HCT116 (cell line): Measurements from ENCODE around the gene KSR2. TPM values are rescaled to one million over a fixed set of nuclear protein-coding genes. Genes with fewer than 3 reads are reported as not detected.

Source experiments
- ATAC-seq: fragments of 200-7000 bp; cut with Tn5 transposase; 2 replicates; pipeline ENCODE4 v1.9.1; 2020; ENCODE audit warnings: mild to moderate bottlenecking, moderate library complexity
- BruUV-seq: library from RNA; stranded (reverse); fragments of 400-500 nt; replicated peaks from 2 replicates; lab custom pipeline; 2021; lab: Mats Ljungman, UMichigan
- CTCF ChIA-PET: fragments of 300-600 bp; sonication (Branson Sonifier 250); formaldehyde crosslinking; loops from one replicate; lab custom pipeline; 2021; ENCODE audit warnings: antibody characterized with exemption; lab: Charles Lee
- POLR2A ChIA-PET: fragments of 300-600, 350-600 bp; sonication (Branson Sonifier 250); formaldehyde crosslinking; loops from one replicate; lab custom pipeline; 2021; ENCODE audit warnings: antibody characterized with exemption; lab: Charles Lee
- RAD21 ChIA-PET, 2 experiments: fragments of 300-600 bp; sonication (Branson Sonifier 250); formaldehyde crosslinking; loops; one replicate each; lab custom pipeline; 2023; ENCODE audit warnings: low total read pairs in 2 of 2; ENCODE audit not compliant: uncharacterized antibody in 2 of 2, unreplicated experiment in 2 of 2, low non-redundant PET in 1 of 2; lab: Charles Lee
- DNase-seq: peaks from one replicate; pipeline ENCODE4 v3.0.0-alpha.2; 2010; ENCODE audit warnings: low read depth, low spot score
- H2AFZ ChIP-seq: fragments of 200-600 bp; shearing (Covaris generic), sonication (generic); 2 replicates; pipeline ENCODE4 v1.6.1; 2017; ENCODE audit warnings: low read depth, mixed run types, mixed read lengths, antibody characterized with exemption, low read length; ENCODE audit not compliant: poor library complexity, severe bottlenecking
- H3K27ac ChIP-seq: 2 replicates; pipeline ENCODE4 v1.5.1; 2012; ENCODE audit warnings: low read depth, low read length
- H3K27me3 ChIP-seq: fragments of 200-600 bp; sonication (generic); 2 replicates; pipeline ENCODE4 v1.6.1; 2016; ENCODE audit warnings: mixed run types, low read length, mixed read lengths; ENCODE audit not compliant: insufficient read depth
- H3K36me3 ChIP-seq, 2 experiments: fragments of 200-500 bp in 1 of 2; fragments of 200-600 bp in 1 of 2; sonication (Bioruptor generic) in 1 of 2; sonication (generic) in 1 of 2; 2 replicates each; pipeline versions ENCODE4 v1.5.1 to v1.6.1; 2014 to 2016; ENCODE audit warnings: low read length in 2 of 2, inconsistent platforms in 1 of 2, mixed read lengths in 1 of 2, mixed run types in 1 of 2; ENCODE audit not compliant: insufficient read depth in 2 of 2, control insufficient read depth in 1 of 2
- H3K4me1 ChIP-seq, 2 experiments: fragments of 200-600 bp in 1 of 2; sonication (generic) in 1 of 2; 2 replicates each; pipeline versions ENCODE4 v1.5.1 to v1.6.1; 2012 to 2017; ENCODE audit warnings: low read length in 2 of 2, inconsistent platforms in 1 of 2, mild to moderate bottlenecking in 1 of 2, mixed read lengths in 1 of 2, mixed run types in 1 of 2, moderate library complexity in 1 of 2; ENCODE audit not compliant: insufficient read depth in 2 of 2, control insufficient read depth in 1 of 2
- H3K4me2 ChIP-seq: fragments of 200-600 bp; sonication (generic); 2 replicates; pipeline ENCODE4 v1.6.1; 2017; ENCODE audit warnings: mixed run types, low read length, mixed read lengths
- H3K4me3 ChIP-seq, 2 experiments: fragments of 200-600 bp in 1 of 2; sonication (generic) in 1 of 2; replicated peaks in 1 of 2; 2 replicates each; pipeline ENCODE4 v1.5.1; 2011 to 2016; ENCODE audit warnings: low read length in 2 of 2, control low read depth in 1 of 2, low read depth in 1 of 2, mild to moderate bottlenecking in 1 of 2, mixed read lengths in 1 of 2, mixed run types in 1 of 2
- H3K79me2 ChIP-seq: fragments of 200-600 bp; sonication (generic); 2 replicates; pipeline ENCODE4 v1.6.1; 2017; ENCODE audit warnings: mild to moderate bottlenecking, mixed run types, low read length, moderate library complexity, mixed read lengths; ENCODE audit not compliant: insufficient read depth
- H3K9ac ChIP-seq: fragments of 200-600 bp; sonication (generic); 2 replicates; pipeline ENCODE4 v1.6.1; 2016; ENCODE audit warnings: low read length, mixed read lengths
- H3K9me2 ChIP-seq: fragments of 200-600 bp; sonication (generic), shearing (Covaris generic); 2 replicates; pipeline ENCODE4 v1.6.1; 2017; ENCODE audit warnings: mixed run types, mild to moderate bottlenecking, moderate library complexity; ENCODE audit not compliant: insufficient read depth
- H3K9me3 ChIP-seq, 2 experiments: fragments of 200-500 bp in 1 of 2; fragments of 200-600 bp in 1 of 2; sonication (Bioruptor generic) in 1 of 2; sonication (generic) in 1 of 2; 2 replicates each; pipeline ENCODE4 v1.6.1; 2014 to 2017; ENCODE audit warnings: low read length in 2 of 2, mixed read lengths in 2 of 2, inconsistent platforms in 1 of 2, low read depth in 1 of 2, mild to moderate bottlenecking in 1 of 2, mixed run types in 1 of 2, moderate library complexity in 1 of 2; ENCODE audit not compliant: control insufficient read depth in 1 of 2, insufficient read depth in 1 of 2
- H4K20me1 ChIP-seq: fragments of 200-600 bp; sonication (generic), shearing (Covaris generic); 2 replicates; pipeline ENCODE4 v1.6.1; 2017; ENCODE audit warnings: mixed run types, mild to moderate bottlenecking, moderate library complexity; ENCODE audit not compliant: insufficient read depth
- EGR1 ChIP-seq: IDR thresholded peaks from 2 replicates; pipeline ENCODE4 v1.6.1; 2012; ENCODE audit warnings: low read depth
- ELF1 ChIP-seq: IDR thresholded peaks from 2 replicates; pipeline ENCODE4 v1.6.1; 2012; ENCODE audit warnings: low read depth, borderline replicate concordance
- EZH2 ChIP-seq: fragments of 200-600 bp; sonication (generic); IDR thresholded peaks from 2 replicates; pipeline ENCODE4 v1.6.1; 2017; ENCODE audit warnings: antibody characterized with exemption, mixed run types
- FOSL1 ChIP-seq: IDR thresholded peaks from 2 replicates; pipeline ENCODE4 v1.6.1; 2012; ENCODE audit warnings: low read depth
- POLR2A ChIP-seq: IDR thresholded peaks from 2 replicates; pipeline ENCODE4 v1.7.0; 2011; ENCODE audit warnings: borderline replicate concordance; ENCODE audit not compliant: insufficient read depth, insufficient read length; ENCODE audit errors: extremely low read depth
- POLR2AphosphoS5 ChIP-seq: IDR thresholded peaks from 2 replicates; pipeline ENCODE4 v1.6.1; 2011; ENCODE audit warnings: mild to moderate bottlenecking, low read depth, low read length, moderate library complexity
- RAD21 ChIP-seq: IDR thresholded peaks from 2 replicates; pipeline ENCODE4 v1.6.1; 2012; ENCODE audit warnings: low read depth, mild to moderate bottlenecking
- SIN3A ChIP-seq: IDR thresholded peaks from 2 replicates; pipeline ENCODE4 v1.6.1; 2012; ENCODE audit warnings: low read depth
- SRF ChIP-seq: IDR thresholded peaks from 2 replicates; pipeline ENCODE4 v1.6.1; 2012; ENCODE audit warnings: low read depth
- ZNF274 ChIP-seq: fragments of 200-500 bp; sonication (Bioruptor generic); IDR thresholded peaks from 2 replicates; pipeline ENCODE4 v1.6.1; 2014; ENCODE audit warnings: mild to moderate bottlenecking, low read depth, low read length, inconsistent platforms
- intact Hi-C: fragments of 100-400 bp; cut with micrococcal nuclease; formaldehyde crosslinking; loops from 2 replicates; pipeline ENCODE4 v1.10.0; 2022
- total RNA-seq: library from RNA; stranded (reverse); gene quantifications from one replicate; pipeline ENCODE4 v1.2.1, GENCODE V29; 2021; ENCODE audit not compliant: unreplicated experiment
- TF ChIP-seq, protein P1 (sequence below): IDR thresholded peaks from 2 replicates; pipeline ENCODE4 v1.6.1; 2012
- TF ChIP-seq, protein P2 (sequence below): IDR thresholded peaks from 2 replicates; pipeline ENCODE4 v1.6.1; 2011; ENCODE audit warnings: mild to moderate bottlenecking, low read length, moderate library complexity; ENCODE audit not compliant: insufficient replicate concordance; ENCODE audit errors: extremely low read depth
- TF ChIP-seq, protein P3 (sequence below), 3 experiments: fragments of 200-600 bp in 1 of 3; sonication (generic) in 1 of 3; IDR thresholded peaks in 2 of 3; conservative IDR thresholded peaks in 1 of 3; 2 replicates each; pipeline ENCODE4 v1.5.1; 2012 to 2017; ENCODE audit warnings: low read depth in 2 of 3, low read length in 2 of 3, antibody characterized with exemption in 1 of 3, borderline replicate concordance in 1 of 3, control low read depth in 1 of 3, mild to moderate bottlenecking in 1 of 3, mixed read lengths in 1 of 3, mixed run types in 1 of 3, moderate library complexity in 1 of 3; ENCODE audit not compliant: insufficient read depth in 1 of 3

KSR2 gene
- total RNA-seq, 1 experiment from 2014 or later = 10.1 TPM

DNA sequence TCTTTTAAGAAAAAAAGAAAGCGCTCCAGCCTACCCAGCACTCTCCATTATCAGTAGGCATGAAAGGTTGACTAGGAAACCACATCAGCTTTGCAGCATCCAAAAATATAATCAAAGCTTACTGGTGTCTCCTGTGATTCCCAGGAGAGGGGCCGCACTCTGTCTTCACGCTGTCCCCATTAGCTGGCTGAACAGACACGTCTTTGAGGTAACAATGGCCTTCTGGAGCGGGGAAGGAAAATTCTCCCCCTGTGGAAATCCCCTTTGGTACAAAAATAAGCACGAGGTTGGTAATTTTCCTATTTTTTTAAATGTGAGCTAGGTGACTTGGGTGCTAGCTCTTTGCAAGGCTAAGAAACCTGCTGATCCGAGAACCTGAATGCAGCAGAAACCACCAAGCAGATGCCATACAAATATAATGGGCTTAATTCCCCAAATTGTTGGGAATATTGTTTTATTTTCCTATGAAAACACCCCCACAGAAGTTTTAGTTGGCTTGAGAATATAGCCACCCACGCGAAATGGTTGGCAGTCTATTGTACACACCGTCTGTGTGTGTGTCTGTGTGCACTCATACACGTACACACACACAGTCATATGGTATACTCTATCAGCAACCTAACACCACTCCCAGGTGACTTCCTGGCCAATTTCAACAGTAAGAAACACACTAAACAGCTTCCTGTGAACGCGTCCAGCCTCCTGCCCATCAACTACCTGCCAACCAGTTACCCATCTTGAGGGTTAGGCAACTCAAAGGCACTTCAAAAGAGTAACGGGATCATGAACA lies 71.2 kb downstream of the KSR2 start:
- no peaks in the 10 kb centered on the region; a peak in 1 of 4 replicates for H3K36me3 ChIP-seq
- no peak overlapping the region for H3K27ac ChIP-seq
- RAD21 ChIA-PET = no interaction called here
- no peak overlapping the region for H3K4me3 ChIP-seq
- BruUV-seq = no TSS peak
- peaks cover 0 to 10% of the 10 kb centered on the region in 2 experiments; a peak in 2 of 4 replicates for H3K4me1 ChIP-seq
- no peak for DNase-seq
- no peaks in the 10 kb centered on the region for H4K20me1 ChIP-seq
- H3K4me2 ChIP-seq = no peak overlapping the region
- no peak for TF ChIP-seq POLR2AphosphoS5
- no peak for TF ChIP-seq ZNF274
- TF ChIP-seq, protein P1, sequence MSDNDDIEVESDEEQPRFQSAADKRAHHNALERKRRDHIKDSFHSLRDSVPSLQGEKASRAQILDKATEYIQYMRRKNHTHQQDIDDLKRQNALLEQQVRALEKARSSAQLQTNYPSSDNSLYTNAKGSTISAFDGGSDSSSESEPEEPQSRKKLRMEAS = no peak
- no peak for TF ChIP-seq RAD21
- TF ChIP-seq, protein P2, sequence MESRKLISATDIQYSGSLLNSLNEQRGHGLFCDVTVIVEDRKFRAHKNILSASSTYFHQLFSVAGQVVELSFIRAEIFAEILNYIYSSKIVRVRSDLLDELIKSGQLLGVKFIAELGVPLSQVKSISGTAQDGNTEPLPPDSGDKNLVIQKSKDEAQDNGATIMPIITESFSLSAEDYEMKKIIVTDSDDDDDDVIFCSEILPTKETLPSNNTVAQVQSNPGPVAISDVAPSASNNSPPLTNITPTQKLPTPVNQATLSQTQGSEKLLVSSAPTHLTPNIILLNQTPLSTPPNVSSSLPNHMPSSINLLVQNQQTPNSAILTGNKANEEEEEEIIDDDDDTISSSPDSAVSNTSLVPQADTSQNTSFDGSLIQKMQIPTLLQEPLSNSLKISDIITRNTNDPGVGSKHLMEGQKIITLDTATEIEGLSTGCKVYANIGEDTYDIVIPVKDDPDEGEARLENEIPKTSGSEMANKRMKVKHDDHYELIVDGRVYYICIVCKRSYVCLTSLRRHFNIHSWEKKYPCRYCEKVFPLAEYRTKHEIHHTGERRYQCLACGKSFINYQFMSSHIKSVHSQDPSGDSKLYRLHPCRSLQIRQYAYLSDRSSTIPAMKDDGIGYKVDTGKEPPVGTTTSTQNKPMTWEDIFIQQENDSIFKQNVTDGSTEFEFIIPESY = no peak
- TF ChIP-seq EGR1 = no peak
- TF ChIP-seq EZH2 = no peak
- TF ChIP-seq POLR2A = no peak
- no peak for TF ChIP-seq FOSL1
- no peak for TF ChIP-seq SIN3A
- TF ChIP-seq ELF1 = no peak
- TF ChIP-seq SRF = no peak
- TF ChIP-seq, protein P3, sequence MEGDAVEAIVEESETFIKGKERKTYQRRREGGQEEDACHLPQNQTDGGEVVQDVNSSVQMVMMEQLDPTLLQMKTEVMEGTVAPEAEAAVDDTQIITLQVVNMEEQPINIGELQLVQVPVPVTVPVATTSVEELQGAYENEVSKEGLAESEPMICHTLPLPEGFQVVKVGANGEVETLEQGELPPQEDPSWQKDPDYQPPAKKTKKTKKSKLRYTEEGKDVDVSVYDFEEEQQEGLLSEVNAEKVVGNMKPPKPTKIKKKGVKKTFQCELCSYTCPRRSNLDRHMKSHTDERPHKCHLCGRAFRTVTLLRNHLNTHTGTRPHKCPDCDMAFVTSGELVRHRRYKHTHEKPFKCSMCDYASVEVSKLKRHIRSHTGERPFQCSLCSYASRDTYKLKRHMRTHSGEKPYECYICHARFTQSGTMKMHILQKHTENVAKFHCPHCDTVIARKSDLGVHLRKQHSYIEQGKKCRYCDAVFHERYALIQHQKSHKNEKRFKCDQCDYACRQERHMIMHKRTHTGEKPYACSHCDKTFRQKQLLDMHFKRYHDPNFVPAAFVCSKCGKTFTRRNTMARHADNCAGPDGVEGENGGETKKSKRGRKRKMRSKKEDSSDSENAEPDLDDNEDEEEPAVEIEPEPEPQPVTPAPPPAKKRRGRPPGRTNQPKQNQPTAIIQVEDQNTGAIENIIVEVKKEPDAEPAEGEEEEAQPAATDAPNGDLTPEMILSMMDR (IDR thresholded peaks at IDR 0.05 in 2 of 3, conservative IDR thresholded peaks at IDR 0.05 in 1 of 3; ENCODE audit: borderline replicate concordance in 1 of 3, insufficient read depth in 1 of 3, low read depth in 2 of 3, low read length in 2 of 3) = no peak
- intact Hi-C loops = no loop called here
- no peak for ATAC-seq
- no peak overlapping the region for H2AFZ ChIP-seq
- no peaks in the 10 kb centered on the region for H3K27me3 ChIP-seq
- H3K79me2 ChIP-seq = no peaks in the 10 kb centered on the region
- H3K9me3 ChIP-seq = peaks cover 0 to 6% of the 10 kb centered on the region in 2 experiments; a peak in 1 of 4 replicates
- POLR2A ChIA-PET = no interaction called here
- CTCF ChIA-PET = no interaction called here
- H3K9me2 ChIP-seq = no peaks in the 10 kb centered on the region
- no peak overlapping the region for H3K9ac ChIP-seq
